Small intestine (tissue), 7 donors: Measurements from ENCODE around the gene DHX30. TPM values are rescaled to one million over a fixed set of nuclear protein-coding genes. Genes with fewer than 3 reads are reported as not detected.

Experiments used
- DNase-seq, 2 donors: peaks; one replicate each; pipeline versions ENCODE4 v3.0.0 to v3.0.0-alpha.2; 2013
- FAIRE-seq: peaks from 2 replicates; lab custom pipeline; 2012; peaks lifted over from hg19 to GRCh38; lab: Jason Lieb, UNC
- H3K27ac ChIP-seq, 3 donors: one replicate each; pipeline ENCODE4 v1.5.1; 2013; ENCODE audit warnings: low read length in 2 of 3, mild to moderate bottlenecking in 2 of 3, control low read depth in 1 of 3, inconsistent platforms in 1 of 3, low read depth in 1 of 3, moderate library complexity in 1 of 3
- H3K27me3 ChIP-seq, 3 donors: one replicate each; pipeline ENCODE4 v1.6.1; 2013; ENCODE audit warnings: low read length in 3 of 3, inconsistent platforms in 1 of 3; ENCODE audit not compliant: control insufficient read depth in 3 of 3, insufficient read depth in 3 of 3
- H3K36me3 ChIP-seq, 3 donors: one replicate each; pipeline ENCODE4 v1.6.1; 2013; ENCODE audit warnings: low read length in 3 of 3, inconsistent platforms in 1 of 3, low read depth in 1 of 3, mild to moderate bottlenecking in 1 of 3, moderate library complexity in 1 of 3; ENCODE audit not compliant: control insufficient read depth in 3 of 3, insufficient read depth in 2 of 3
- H3K4me1 ChIP-seq, 3 donors: one replicate each; pipeline ENCODE4 v1.6.1; 2013; ENCODE audit warnings: low read length in 2 of 3, inconsistent platforms in 1 of 3, low read depth in 1 of 3, mild to moderate bottlenecking in 1 of 3, moderate library complexity in 1 of 3; ENCODE audit not compliant: control insufficient read depth in 3 of 3, insufficient read depth in 2 of 3
- H3K4me3 ChIP-seq, 3 donors: one replicate each; pipeline ENCODE4 v1.5.1; 2013; ENCODE audit warnings: low read length in 3 of 3, control low read depth in 1 of 3, inconsistent platforms in 1 of 3, low read depth in 1 of 3, mild to moderate bottlenecking in 1 of 3, moderate library complexity in 1 of 3
- H3K9me3 ChIP-seq, 2 donors: one replicate each; pipeline ENCODE4 v1.6.1; 2013; ENCODE audit warnings: low read depth in 1 of 2, low read length in 1 of 2; ENCODE audit not compliant: control insufficient read depth in 2 of 2, insufficient read depth in 1 of 2
- WGBS, 3 donors: extraction: QIAGEN DNeasy Blood & Tissue Kit; methylation state at CpG; one replicate each; pipeline ENCODE4 v1.1.7; 2013; 5-methylcytosine and 5-hydroxymethylcytosine counted together
- polyA plus RNA-seq, 4 donors: library from polyadenylated mRNA; stranded (reverse) in 3 of 4; unstranded in 1 of 4; fragments of 200-250 nt in 3 of 4; fragments of 120-200 nt in 1 of 4; gene quantifications; one replicate each; pipeline versions ENCODE4 v1.2.1 to v1.2.3, GENCODE V29; 2013
- donor health status: healthy with polysubstance abuse.
- donor health status: control.
- donor health status: control.
- donor health status: Bipolar disorder and iron deficiency.
- donor health status: healthy.

Gene DHX30
- polyA plus RNA-seq, 4 donors: 27.7 to 38.9 (median 36.1) TPM

GRCh38 chr3:47863391-47864128 lies 60.6 kb downstream of the DHX30 start:
- Histone ChIP-seq H3K4me1 (no peaks in the 10 kb centered on the region), H3K4me3 (no peak overlapping the region), H3K36me3 (peaks cover 5 to 64% (median 12%) of the 10 kb centered on the region in 3 donors), H3K27ac (no peak overlapping the region), H3K9me3 (no peaks in the 10 kb centered on the region), H3K27me3 (no peaks in the 10 kb centered on the region)
- FAIRE-seq: no peak
- 94 to 96% (median 94%) methylated on average over 12 of the region's 12 CpGs for WGBS, 3 donors
- no peak for DNase-seq

GRCh38 chr3:47865192-47865591 lies 62.3 kb downstream of the DHX30 start:
- 65 to 73% (median 73%) methylated on average over 3 of the region's 3 CpGs for WGBS, 3 donors
- Histone ChIP-seq H3K4me3 (no peak overlapping the region), H3K9me3 (no peaks in the 10 kb centered on the region), H3K4me1 (no peaks in the 10 kb centered on the region), H3K36me3 (peaks cover 12 to 72% (median 14%) of the 10 kb centered on the region in 3 donors), H3K27me3 (no peaks in the 10 kb centered on the region), H3K27ac (no peak overlapping the region)
- FAIRE-seq (no peak), DNase-seq (no peak)

GRCh38 chr3:47867451-47868044 lies 64.6 kb downstream of the DHX30 start:
- H3K27me3 ChIP-seq: no peaks in the 10 kb centered on the region
- FAIRE-seq: no peak
- H3K4me3 ChIP-seq: no peak overlapping the region
- peaks cover 0 to 12% (median 0%) of the 10 kb centered on the region in 3 donors for H3K4me1 ChIP-seq
- WGBS, 3 donors: 90 to 96% (median 93%) methylated on average over 8 of the region's 8 CpGs
- H3K27ac ChIP-seq: no peak overlapping the region
- peaks cover 13 to 75% (median 21%) of the 10 kb centered on the region in 3 donors for H3K36me3 ChIP-seq
- no peaks in the 10 kb centered on the region for H3K9me3 ChIP-seq
- no peak for DNase-seq

GRCh38 chr3:47868306-47868705 lies 65.4 kb downstream of the DHX30 start:
- Histone ChIP-seq H3K36me3 (peaks cover 13 to 71% (median 21%) of the 10 kb centered on the region in 3 donors), H3K9me3 (no peaks in the 10 kb centered on the region), H3K27ac (no peak overlapping the region), H3K4me1 (peaks cover 0 to 16% (median 0%) of the 10 kb centered on the region in 3 donors), H3K4me3 (no peak overlapping the region), H3K27me3 (no peaks in the 10 kb centered on the region)
- 92 to 95% (median 94%) methylated on average over 2 of the region's 2 CpGs for WGBS, 3 donors
- FAIRE-seq (no peak), DNase-seq (no peak)

GRCh38 chr3:47870156-47870555 lies 67.2 kb downstream of the DHX30 start:
- WGBS, 3 donors: 91 to 96% (median 95%) methylated on average over 3 of the region's 3 CpGs
- H3K36me3 ChIP-seq: peaks cover 12 to 63% (median 19%) of the 10 kb centered on the region in 3 donors
- no peak for FAIRE-seq

GRCh38 chr3:47870702-47871260 lies 67.8 kb downstream of the DHX30 start:
- no peak overlapping the region for H3K27ac ChIP-seq
- H3K36me3 ChIP-seq: peaks cover 12 to 61% (median 19%) of the 10 kb centered on the region in 3 donors
- FAIRE-seq (no peak), DNase-seq (no peak)
- no peaks in the 10 kb centered on the region for H3K9me3 ChIP-seq
- H3K4me3 ChIP-seq: no peak overlapping the region
- WGBS, 3 donors: 95 to 97% (median 95%) methylated on average over 12 of the region's 12 CpGs
- H3K27me3 ChIP-seq: no peaks in the 10 kb centered on the region
- peaks cover 0 to 16% (median 0%) of the 10 kb centered on the region in 3 donors for H3K4me1 ChIP-seq

More at GRCh38 chr3:47870156-47870555, 67.2 kb downstream of the DHX30 start:
- H3K4me1 ChIP-seq: peaks cover 0 to 16% (median 0%) of the 10 kb centered on the region in 3 donors
- H3K9me3 ChIP-seq: no peaks in the 10 kb centered on the region
- H3K4me3 ChIP-seq: no peak overlapping the region
- no peak for DNase-seq
- H3K27ac ChIP-seq: no peak overlapping the region
- H3K27me3 ChIP-seq: no peaks in the 10 kb centered on the region

GRCh38 chr3:47871389-47871788 lies 68.5 kb downstream of the DHX30 start:
- Histone ChIP-seq H3K27me3 (no peaks in the 10 kb centered on the region), H3K36me3 (peaks cover 12 to 57% (median 17%) of the 10 kb centered on the region in 3 donors), H3K4me3 (no peak overlapping the region), H3K4me1 (peaks cover 0 to 16% (median 0%) of the 10 kb centered on the region in 3 donors), H3K9me3 (no peaks in the 10 kb centered on the region), H3K27ac (peak overlapping the region in 1 of 3 donors; percentile 63)
- FAIRE-seq (no peak), DNase-seq (peak; percentile 58 to 85)
- 28 to 71% (median 42%) methylated on average over 2 of the region's 2 CpGs for WGBS, 3 donors

- no peak overlapping the region for H3K4me3 ChIP-seq
- no peaks in the 10 kb centered on the region for H3K27me3 ChIP-seq
- H3K4me1 ChIP-seq: peaks cover 0 to 16% (median 0%) of the 10 kb centered on the region in 3 donors
- H3K27ac ChIP-seq: no peak overlapping the region
- no peak for FAIRE-seq
- WGBS, 3 donors: 78 to 85% (median 80%) methylated on average over 4 of the region's 4 CpGs
- DNase-seq: no peak
- no peaks in the 10 kb centered on the region for H3K9me3 ChIP-seq
- peaks cover 10 to 50% (median 16%) of the 10 kb centered on the region in 3 donors for H3K36me3 ChIP-seq
Measured at GRCh38 chr3:47872916-47873315, 70.0 kb downstream of the DHX30 start.
